Stomach (tissue), 4 donors: ENCODE results near the gene PGLYRP1.

ENCODE experiments used
- EP300 ChIP-seq: sonication (generic); formaldehyde crosslinking; IDR thresholded peaks from one replicate; pipeline ENCODE4 v1.6.1; 2017; ENCODE audit warnings: antibody characterized with exemption
- POLR2A ChIP-seq, 4 donors: fragments of 450-650 bp; IDR thresholded peaks; one replicate each; pipeline ENCODE4 v1.6.1; 2016; ENCODE audit warnings: antibody characterized with exemption in 4 of 4, control low read depth in 2 of 4, mild to moderate bottlenecking in 1 of 4, moderate library complexity in 1 of 4
- POLR2AphosphoS5 ChIP-seq, 3 donors: sonication (generic); formaldehyde crosslinking; IDR thresholded peaks; one replicate each; pipeline ENCODE4 v1.6.1; 2016; ENCODE audit warnings: antibody characterized with exemption in 3 of 3
- TF ChIP-seq, protein P1 (sequence below), 7 experiments: fragments of 450-650 bp in 4 of 7; fragments of 200-600 bp in 3 of 7; sonication (generic) in 3 of 7; IDR thresholded peaks; one replicate each; pipeline ENCODE4 v1.5.1; 2016 to 2019; ENCODE audit warnings: antibody characterized with exemption in 7 of 7, control low read depth in 2 of 7, mild to moderate bottlenecking in 1 of 7

DNA sequence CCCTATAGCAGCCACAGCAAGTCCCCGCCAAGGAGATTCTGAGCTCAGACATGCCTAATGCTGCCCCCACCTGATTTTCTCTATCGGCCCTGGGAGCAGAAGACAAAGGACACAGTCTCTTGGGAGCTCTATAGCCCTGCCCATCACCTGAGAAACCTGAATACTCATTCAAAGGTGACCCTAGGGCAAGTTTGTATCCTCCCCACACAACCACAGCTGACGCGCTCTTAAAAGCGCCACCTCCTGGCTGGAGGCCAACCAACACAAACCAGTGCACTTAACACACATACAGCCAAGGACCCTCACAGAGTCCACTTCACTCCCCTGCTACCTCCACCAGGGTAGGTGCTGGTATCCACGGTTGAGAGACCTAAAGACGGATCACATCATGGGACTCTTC, 26.7 kb upstream of the PGLYRP1 start:
- TF ChIP-seq, protein P1, sequence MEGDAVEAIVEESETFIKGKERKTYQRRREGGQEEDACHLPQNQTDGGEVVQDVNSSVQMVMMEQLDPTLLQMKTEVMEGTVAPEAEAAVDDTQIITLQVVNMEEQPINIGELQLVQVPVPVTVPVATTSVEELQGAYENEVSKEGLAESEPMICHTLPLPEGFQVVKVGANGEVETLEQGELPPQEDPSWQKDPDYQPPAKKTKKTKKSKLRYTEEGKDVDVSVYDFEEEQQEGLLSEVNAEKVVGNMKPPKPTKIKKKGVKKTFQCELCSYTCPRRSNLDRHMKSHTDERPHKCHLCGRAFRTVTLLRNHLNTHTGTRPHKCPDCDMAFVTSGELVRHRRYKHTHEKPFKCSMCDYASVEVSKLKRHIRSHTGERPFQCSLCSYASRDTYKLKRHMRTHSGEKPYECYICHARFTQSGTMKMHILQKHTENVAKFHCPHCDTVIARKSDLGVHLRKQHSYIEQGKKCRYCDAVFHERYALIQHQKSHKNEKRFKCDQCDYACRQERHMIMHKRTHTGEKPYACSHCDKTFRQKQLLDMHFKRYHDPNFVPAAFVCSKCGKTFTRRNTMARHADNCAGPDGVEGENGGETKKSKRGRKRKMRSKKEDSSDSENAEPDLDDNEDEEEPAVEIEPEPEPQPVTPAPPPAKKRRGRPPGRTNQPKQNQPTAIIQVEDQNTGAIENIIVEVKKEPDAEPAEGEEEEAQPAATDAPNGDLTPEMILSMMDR (IDR thresholded peaks at IDR 0.05) = no peak
- TF ChIP-seq POLR2A (IDR thresholded peaks at IDR 0.05) = no peak
- TF ChIP-seq POLR2AphosphoS5 (IDR thresholded peaks at IDR 0.05) = no peak
- TF ChIP-seq EP300 = no peak
